Left ventricle myocardium inferior (tissue), 1 donor: ENCODE measurements around the gene CNIH3. TPM values are rescaled to one million over a fixed set of nuclear protein-coding genes. Genes with fewer than 3 reads are reported as not detected.

Experiments used
- DNase-seq: peaks from one replicate; pipeline ENCODE4 v3.0.0-alpha.2; 2020
- H3K27ac ChIP-seq: fragments of 200-600 bp; replicated peaks from 2 replicates; pipeline ENCODE4 v1.8.0; 2021
- H3K27me3 ChIP-seq: fragments of 200-600 bp; 2 replicates; pipeline ENCODE4 v1.8.0; 2021; ENCODE audit warnings: low read depth
- H3K36me3 ChIP-seq: fragments of 200-600 bp; 2 replicates; pipeline ENCODE4 v1.8.0; 2021
- H3K4me1 ChIP-seq: fragments of 200-600 bp; 2 replicates; pipeline ENCODE4 v1.8.0; 2021
- H3K4me3 ChIP-seq: fragments of 200-600 bp; 2 replicates; pipeline ENCODE4 v1.8.0; 2021; ENCODE audit warnings: mild to moderate bottlenecking, moderate library complexity
- H3K9me3 ChIP-seq: fragments of 200-600 bp; replicated peaks from 2 replicates; pipeline ENCODE4 v1.8.0; 2021
- intact Hi-C: fragments of 100-400 bp; cut with micrococcal nuclease; formaldehyde crosslinking; loops from one replicate; pipeline ENCODE4 v1.11.0; 2022
- total RNA-seq: library from RNA; stranded (reverse); fragmentation: NEBNext Ultra II Directional; extraction: Animal tissue kit (Norgen Biotek cat#: 25700); gene quantifications from one replicate; pipeline ENCODE4 v1.2.1, GENCODE V29; 2021
- TF ChIP-seq, protein P1 (sequence below): fragments of 200-600 bp; IDR thresholded peaks from 2 replicates; pipeline ENCODE4 v1.8.0; 2021; ENCODE audit warnings: antibody characterized with exemption, mild to moderate bottlenecking, borderline replicate concordance
- donor health status: DM: no; HTN: yes; CAD: no; lungs with severe emphysema.

Gene CNIH3
- total RNA-seq, 1 donor from 2014 or later: 1.1 TPM

DNA sequence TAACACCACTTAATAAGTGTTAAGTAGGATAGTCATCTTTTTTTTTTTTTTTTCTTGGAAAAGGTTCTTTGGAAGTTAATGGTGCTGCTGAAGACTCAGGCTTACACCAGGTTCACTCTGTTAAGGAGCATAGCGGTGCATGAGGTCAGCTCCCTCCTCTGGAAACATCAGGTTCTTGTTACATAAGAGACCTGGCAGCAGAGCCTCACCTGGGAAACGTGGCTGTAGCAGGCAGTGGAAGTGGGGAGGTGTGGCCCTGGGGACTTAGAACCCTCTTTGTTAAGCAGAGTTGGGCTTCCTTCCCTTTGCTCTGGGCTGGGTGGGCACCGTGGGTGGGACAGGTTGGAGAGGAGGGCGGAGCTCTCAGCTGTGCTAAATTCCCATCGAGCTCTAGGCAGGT, 104.1 kb downstream of the CNIH3 start:
- Histone ChIP-seq H3K27ac (no peak overlapping the region), H3K36me3 (no peaks in the 10 kb centered on the region), H3K4me1 (no peaks in the 10 kb centered on the region), H3K4me3 (no peak overlapping the region), H3K9me3 (no peaks in the 10 kb centered on the region), H3K27me3 (peaks cover 22% of the 10 kb centered on the region)
- TF ChIP-seq, protein P1, sequence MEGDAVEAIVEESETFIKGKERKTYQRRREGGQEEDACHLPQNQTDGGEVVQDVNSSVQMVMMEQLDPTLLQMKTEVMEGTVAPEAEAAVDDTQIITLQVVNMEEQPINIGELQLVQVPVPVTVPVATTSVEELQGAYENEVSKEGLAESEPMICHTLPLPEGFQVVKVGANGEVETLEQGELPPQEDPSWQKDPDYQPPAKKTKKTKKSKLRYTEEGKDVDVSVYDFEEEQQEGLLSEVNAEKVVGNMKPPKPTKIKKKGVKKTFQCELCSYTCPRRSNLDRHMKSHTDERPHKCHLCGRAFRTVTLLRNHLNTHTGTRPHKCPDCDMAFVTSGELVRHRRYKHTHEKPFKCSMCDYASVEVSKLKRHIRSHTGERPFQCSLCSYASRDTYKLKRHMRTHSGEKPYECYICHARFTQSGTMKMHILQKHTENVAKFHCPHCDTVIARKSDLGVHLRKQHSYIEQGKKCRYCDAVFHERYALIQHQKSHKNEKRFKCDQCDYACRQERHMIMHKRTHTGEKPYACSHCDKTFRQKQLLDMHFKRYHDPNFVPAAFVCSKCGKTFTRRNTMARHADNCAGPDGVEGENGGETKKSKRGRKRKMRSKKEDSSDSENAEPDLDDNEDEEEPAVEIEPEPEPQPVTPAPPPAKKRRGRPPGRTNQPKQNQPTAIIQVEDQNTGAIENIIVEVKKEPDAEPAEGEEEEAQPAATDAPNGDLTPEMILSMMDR: no peak
- intact Hi-C loops: no loop called here
- no peak for DNase-seq

DNA sequence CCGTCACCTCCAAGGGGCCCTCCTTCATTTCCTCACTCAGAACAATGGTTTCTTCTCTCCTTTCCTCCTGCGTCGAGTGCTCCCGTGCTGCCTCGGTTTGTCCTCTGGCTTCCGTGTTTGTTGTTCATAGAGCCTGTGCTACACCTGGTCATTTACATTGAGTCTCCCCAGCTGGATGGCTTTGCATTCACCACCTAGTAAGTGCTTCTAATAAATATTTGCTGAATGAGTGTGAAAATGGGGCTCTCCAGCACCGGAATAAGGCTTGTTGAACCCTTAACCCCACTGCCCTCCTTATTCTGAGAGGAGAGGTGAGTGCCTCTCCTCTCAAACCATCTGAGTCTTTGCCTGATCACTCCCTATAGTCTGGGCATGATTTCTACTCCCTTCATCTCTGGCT, 104.9 kb downstream of the CNIH3 start:
- H3K36me3 ChIP-seq: no peaks in the 10 kb centered on the region
- peaks cover 22% of the 10 kb centered on the region for H3K27me3 ChIP-seq
- no peaks in the 10 kb centered on the region for H3K4me1 ChIP-seq
- H3K4me3 ChIP-seq: no peak overlapping the region
- intact Hi-C loops: no loop called here
- H3K9me3 ChIP-seq: no peaks in the 10 kb centered on the region
- no peak for DNase-seq
- no peak overlapping the region for H3K27ac ChIP-seq
- TF ChIP-seq, protein P1: no peak

DNA sequence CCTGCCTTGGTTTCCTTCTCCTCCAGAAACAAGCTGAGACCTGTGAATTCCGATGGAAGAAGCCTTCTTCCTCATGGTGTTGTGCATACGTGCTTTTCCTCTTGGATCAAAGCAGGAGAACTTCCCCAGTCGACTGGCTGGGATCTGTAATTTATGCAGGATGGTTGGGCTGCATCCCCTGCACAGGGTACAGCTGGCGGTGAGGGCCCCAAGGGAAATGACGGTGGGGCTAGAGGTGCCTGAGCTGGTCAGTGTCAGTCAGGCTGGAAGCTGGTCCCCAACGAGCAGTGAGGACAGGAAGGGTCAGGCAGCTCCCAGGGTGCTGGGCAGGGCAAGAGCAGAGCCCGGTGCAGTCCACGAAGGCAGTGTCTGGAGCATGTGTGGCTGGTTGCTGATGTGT, 106.7 kb downstream of the CNIH3 start:
- TF ChIP-seq, protein P1: no peak
- intact Hi-C loops: no loop called here
- no peaks in the 10 kb centered on the region for H3K9me3 ChIP-seq
- H3K4me3 ChIP-seq: no peak overlapping the region
- H3K36me3 ChIP-seq: no peaks in the 10 kb centered on the region
- no peaks in the 10 kb centered on the region for H3K4me1 ChIP-seq
- no peak overlapping the region for H3K27ac ChIP-seq
- DNase-seq: no peak
- peaks cover 22% of the 10 kb centered on the region for H3K27me3 ChIP-seq

DNA sequence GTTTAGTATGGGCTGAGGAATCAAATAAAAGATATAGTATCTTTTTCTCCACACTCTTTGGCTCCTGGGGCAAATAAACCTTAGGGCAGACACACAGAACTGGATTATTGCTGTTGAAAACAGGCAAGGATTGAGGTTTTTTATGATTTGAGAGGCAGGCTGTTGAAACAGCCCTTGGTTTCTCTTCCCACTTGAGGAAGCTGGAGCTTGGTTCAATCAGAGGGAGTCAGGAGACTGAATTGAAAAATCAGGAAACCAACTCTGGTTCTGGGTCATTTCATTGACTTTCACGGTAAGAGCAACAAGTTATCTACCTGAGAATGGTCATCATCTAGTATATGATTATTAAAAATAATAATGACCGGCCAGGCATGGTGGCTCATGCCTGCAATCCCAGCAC, 108.4 kb downstream of the CNIH3 start:
- Histone ChIP-seq H3K27ac (no peak overlapping the region), H3K36me3 (no peaks in the 10 kb centered on the region), H3K4me1 (no peaks in the 10 kb centered on the region), H3K4me3 (no peak overlapping the region), H3K9me3 (no peaks in the 10 kb centered on the region), H3K27me3 (peaks cover 22% of the 10 kb centered on the region)
- no peak for DNase-seq
- TF ChIP-seq, protein P1: no peak
- intact Hi-C loops: no loop called here

DNA sequence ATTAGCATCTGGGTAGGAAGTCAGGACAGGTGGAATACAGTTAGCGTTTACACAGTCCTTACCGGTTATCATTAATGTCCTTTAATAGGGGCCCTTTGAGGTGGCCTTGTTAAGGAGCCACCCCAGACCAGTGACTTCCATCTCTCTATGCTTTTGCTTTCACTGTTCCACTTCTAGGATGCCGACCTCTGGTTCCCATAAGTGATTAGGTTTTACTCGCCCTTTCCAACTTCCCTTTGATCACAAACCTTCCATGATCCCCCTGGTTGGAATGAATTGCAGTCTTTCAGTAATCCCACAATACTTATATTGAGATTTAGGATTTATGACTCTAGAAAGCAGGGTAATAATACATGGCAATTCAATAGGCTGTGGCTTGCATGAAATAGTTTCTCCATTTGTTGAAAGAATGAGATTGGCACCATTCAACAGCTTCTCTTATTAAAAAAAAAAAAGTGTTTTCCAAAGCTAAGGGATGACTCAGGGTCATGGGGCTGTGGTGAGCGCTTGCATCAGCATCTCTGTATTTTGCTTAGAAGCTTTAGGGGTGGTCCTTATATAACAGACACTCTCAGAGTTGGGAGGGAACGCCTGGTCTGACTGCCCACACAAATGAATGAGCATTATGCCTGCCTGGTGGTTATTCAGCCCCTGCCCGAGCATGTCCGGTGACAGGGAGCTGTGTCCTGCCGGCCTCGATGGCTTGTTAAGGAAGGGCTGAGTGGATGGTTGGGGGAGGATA, 110.5 kb downstream of the CNIH3 start:
- TF ChIP-seq, protein P1: no peak
- H3K27ac ChIP-seq: no peak overlapping the region
- no peak for DNase-seq
- H3K36me3 ChIP-seq: no peaks in the 10 kb centered on the region
- no peak overlapping the region for H3K4me3 ChIP-seq
- no peaks in the 10 kb centered on the region for H3K4me1 ChIP-seq
- intact Hi-C loops: no loop called here
- H3K9me3 ChIP-seq: no peaks in the 10 kb centered on the region
- peaks cover 4% of the 10 kb centered on the region for H3K27me3 ChIP-seq
